Neural cell (in vitro differentiated cells): Measurements from ENCODE around the gene CEP350. TPM values are rescaled to one million over a fixed set of nuclear protein-coding genes. Genes with fewer than 3 reads are reported as not detected.
"Not testable (repeated sequence)": the region's sequence is repeated elsewhere in the genome, so short reads cannot be mapped to it uniquely, and the experiment has no call there.

Source experiments
- H2AFZ ChIP-seq: fragments of 200-600, 300-800 bp; sonication (generic), shearing (Covaris generic); 2 replicates; pipeline ENCODE4 v1.6.0; 2014; ENCODE audit warnings: low read depth, mild to moderate bottlenecking, antibody characterized with exemption, low read length, moderate library complexity
- H3F3A ChIP-seq: fragments of 200-600 bp; shearing (Covaris generic); 2 replicates; pipeline ENCODE4 v1.6.1; 2016; ENCODE audit warnings: mild to moderate bottlenecking, moderate library complexity, mixed read lengths, antibody characterized with exemption, low read length; ENCODE audit not compliant: insufficient read depth, poor library complexity, severe bottlenecking
- H3K27ac ChIP-seq: fragments of 200-600, 300-800 bp; sonication (generic), shearing (Covaris generic); 2 replicates; pipeline ENCODE4 v1.5.1; 2014; ENCODE audit warnings: mild to moderate bottlenecking, low read length, moderate library complexity
- H3K27me3 ChIP-seq: fragments of 300-800, 200-600 bp; sonication (generic), shearing (Covaris generic); 2 replicates; pipeline ENCODE4 v1.6.0; 2014; ENCODE audit warnings: mild to moderate bottlenecking, low read depth, low read length, moderate library complexity; ENCODE audit not compliant: insufficient read depth
- H3K36me3 ChIP-seq: fragments of 300-800, 200-600 bp; sonication (generic), shearing (Covaris generic); 2 replicates; pipeline ENCODE4 v1.5.1; 2014; ENCODE audit warnings: mild to moderate bottlenecking, antibody characterized with exemption, low read length, moderate library complexity; ENCODE audit not compliant: insufficient read depth
- H3K4me2 ChIP-seq: fragments of 300-800, 200-600 bp; sonication (generic), shearing (Covaris generic); 2 replicates; pipeline ENCODE4 v1.6.0; 2014; ENCODE audit warnings: mild to moderate bottlenecking, low read length
- H3K4me3 ChIP-seq: fragments of 300-800, 200-600 bp; sonication (generic), shearing (Covaris generic); 2 replicates; pipeline ENCODE4 v1.5.1; 2014; ENCODE audit warnings: mild to moderate bottlenecking, low read length, moderate library complexity
- H3K79me2 ChIP-seq: fragments of 200-600 bp; shearing (Covaris generic); replicated peaks from 2 replicates; pipeline ENCODE4 v1.6.0; 2014; ENCODE audit warnings: mild to moderate bottlenecking, low read length, moderate library complexity; ENCODE audit not compliant: insufficient read depth
- H3K9ac ChIP-seq: fragments of 300-800, 200-600 bp; sonication (generic), shearing (Covaris generic); 2 replicates; pipeline ENCODE4 v1.6.1; 2016; ENCODE audit warnings: mild to moderate bottlenecking, low read length, mixed read lengths
- H3K9me2 ChIP-seq: fragments of 200-600 bp; shearing (Covaris generic); 2 replicates; pipeline ENCODE4 v1.6.1; 2016; ENCODE audit warnings: mild to moderate bottlenecking, low read length, mixed read lengths; ENCODE audit not compliant: insufficient read depth
- H3K9me3 ChIP-seq: fragments of 200-600, 300-800 bp; sonication (generic), shearing (Covaris generic); 2 replicates; pipeline ENCODE4 v1.6.1; 2016; ENCODE audit warnings: mild to moderate bottlenecking, mixed run types, low read length, moderate library complexity, mixed read lengths
- H4K20me1 ChIP-seq: fragments of 200-600 bp; shearing (Covaris generic); 2 replicates; pipeline ENCODE4 v1.6.1; 2016; ENCODE audit warnings: mild to moderate bottlenecking, mixed run types; ENCODE audit not compliant: insufficient read depth
- CTCF ChIP-seq: fragments of 450-650 bp; IDR thresholded peaks from 2 replicates; pipeline ENCODE4 v1.5.1; 2014; ENCODE audit warnings: antibody characterized with exemption, mild to moderate bottlenecking, moderate library complexity; ENCODE audit not compliant: poor library complexity, severe bottlenecking
- EP300 ChIP-seq: fragments of 450-650 bp; conservative IDR thresholded peaks from 2 replicates; pipeline ENCODE4 v1.6.1; 2014; ENCODE audit warnings: antibody characterized with exemption, mild to moderate bottlenecking, moderate library complexity; ENCODE audit not compliant: poor library complexity, severe bottlenecking
- EZH2 ChIP-seq: fragments of 200-600, 300-800 bp; shearing (Covaris generic), sonication (generic); IDR thresholded peaks from 2 replicates; pipeline ENCODE4 v1.6.1; 2014; ENCODE audit warnings: antibody characterized with exemption, low read length, borderline replicate concordance, mild to moderate bottlenecking; ENCODE audit not compliant: insufficient read depth, poor library complexity, severe bottlenecking
- MXI1 ChIP-seq: fragments of 450-650 bp; conservative IDR thresholded peaks from 2 replicates; pipeline ENCODE4 v1.6.1; 2014; ENCODE audit warnings: antibody characterized with exemption, mild to moderate bottlenecking; ENCODE audit not compliant: poor library complexity, severe bottlenecking
- POLR2AphosphoS5 ChIP-seq: IDR thresholded peaks from 2 replicates; pipeline ENCODE4 v1.6.1; 2012
- REST ChIP-seq: IDR thresholded peaks from 2 replicates; pipeline ENCODE4 v1.6.1; 2012; ENCODE audit warnings: borderline replicate concordance
- TAF1 ChIP-seq: IDR thresholded peaks from 2 replicates; pipeline ENCODE4 v1.6.1; 2012; ENCODE audit warnings: low read depth
- polyA plus RNA-seq: library from polyadenylated mRNA; depleted of rRNA; stranded (reverse); fragments of >200 nt; gene quantifications from 2 replicates; pipeline ENCODE4 v1.2.3, GENCODE V29; 2014

Gene CEP350
- polyA plus RNA-seq, 1 donor from 2014 or later, result 28.1 TPM

DNA sequence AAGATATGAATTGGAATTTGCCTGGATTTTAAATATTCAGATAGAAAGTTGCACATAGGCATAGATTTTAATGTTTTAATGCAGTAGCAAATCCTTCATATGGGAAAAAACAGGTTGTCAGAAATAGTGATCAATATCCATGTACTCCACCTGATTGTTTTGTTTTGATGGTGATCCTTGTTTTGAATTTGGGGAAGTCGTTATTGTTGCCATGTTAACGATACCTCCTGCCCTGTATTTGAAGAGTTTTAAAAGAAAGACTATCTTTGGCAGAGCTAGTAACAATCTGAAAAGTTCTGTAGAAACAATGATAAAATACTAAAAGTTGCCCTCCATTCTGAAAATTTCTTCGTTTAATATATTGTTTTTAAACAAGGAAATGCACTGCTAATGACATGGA, 1.1 kb downstream of the CEP350 start:
- H3K9ac ChIP-seq, result peak overlapping the region; percentile 93
- H4K20me1 ChIP-seq, result no peaks in the 10 kb centered on the region
- TF ChIP-seq EP300, result no peak
- no peak for TF ChIP-seq TAF1
- TF ChIP-seq EZH2, result no peak
- no peak for TF ChIP-seq MXI1
- no peak for TF ChIP-seq REST
- no peak overlapping the region for H2AFZ ChIP-seq
- peaks cover 6% of the 10 kb centered on the region for H3F3A ChIP-seq
- peak overlapping the region; percentile 95 for H3K4me3 ChIP-seq
- H3K27ac ChIP-seq, result no peak overlapping the region
- no peaks in the 10 kb centered on the region for H3K9me2 ChIP-seq
- no peaks in the 10 kb centered on the region for H3K27me3 ChIP-seq
- H3K4me2 ChIP-seq, result peak overlapping the region; percentile 97
- H3K79me2 ChIP-seq, result peaks cover 53% of the 10 kb centered on the region
- H3K36me3 ChIP-seq, result no peaks in the 10 kb centered on the region
- H3K9me3 ChIP-seq, result no peaks in the 10 kb centered on the region

DNA sequence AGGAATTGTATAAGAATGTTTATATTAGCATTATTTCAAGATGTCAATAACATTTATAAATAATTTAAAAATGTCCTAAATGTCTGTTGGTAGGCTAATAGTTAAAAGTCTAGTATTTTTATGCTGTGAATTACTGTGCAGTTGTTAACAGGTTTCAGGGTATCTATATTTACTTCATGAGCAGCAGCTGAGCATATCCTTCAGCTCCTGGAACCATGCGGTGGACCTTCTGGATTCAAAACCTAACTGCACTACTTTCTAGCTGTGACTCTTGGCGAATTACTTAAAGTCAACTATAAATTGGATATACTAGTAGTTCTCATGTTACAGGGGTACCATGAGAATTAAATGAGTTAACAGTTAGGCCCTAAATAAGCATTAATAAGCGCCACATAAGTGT, 3.7 kb downstream of the CEP350 start:
- no peak overlapping the region for H2AFZ ChIP-seq
- no peaks in the 10 kb centered on the region for H3K27me3 ChIP-seq
- no peak overlapping the region for H3K27ac ChIP-seq
- H4K20me1 ChIP-seq, result no peaks in the 10 kb centered on the region
- no peak overlapping the region for H3K9ac ChIP-seq
- H3F3A ChIP-seq, result peaks cover 5% of the 10 kb centered on the region
- no peak overlapping the region for H3K4me3 ChIP-seq
- peaks cover 76% of the 10 kb centered on the region for H3K79me2 ChIP-seq
- no peaks in the 10 kb centered on the region for H3K36me3 ChIP-seq
- H3K4me2 ChIP-seq, result no peak overlapping the region
- H3K9me2 ChIP-seq, result no peaks in the 10 kb centered on the region
- no peaks in the 10 kb centered on the region for H3K9me3 ChIP-seq
- TF ChIP-seq EP300, result no peak
- no peak for TF ChIP-seq EZH2

GRCh38 chr1:179962168-179962567, 7.6 kb downstream of the CEP350 start:
- H3K27me3 ChIP-seq, H3K4me3 ChIP-seq, H3K4me2 ChIP-seq, H3K9me2 ChIP-seq, H3K27ac ChIP-seq, H3K9ac ChIP-seq, H4K20me1 ChIP-seq, H2AFZ ChIP-seq, H3F3A ChIP-seq, H3K36me3 ChIP-seq, H3K9me3 ChIP-seq: not testable (repeated sequence)
- peaks cover 89% of the 10 kb centered on the region for H3K79me2 ChIP-seq

DNA sequence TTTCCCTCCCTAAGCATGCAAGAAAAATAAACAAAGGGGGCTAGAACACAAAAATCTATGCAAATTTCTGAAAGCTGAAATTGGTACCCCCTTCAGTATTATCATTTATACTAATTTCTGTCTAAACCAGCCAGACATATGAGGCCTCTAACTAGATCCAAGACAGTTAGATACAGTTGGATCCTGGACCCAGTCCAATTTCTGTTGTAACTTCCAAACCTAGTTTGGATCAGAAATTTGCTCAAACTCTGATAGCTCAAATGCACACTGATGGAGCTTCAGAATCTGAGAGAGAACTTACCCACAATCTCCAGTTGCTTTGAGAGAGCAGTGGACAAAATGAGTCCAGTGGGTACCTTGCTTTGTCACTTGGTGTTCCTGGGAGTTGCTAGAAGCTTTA, 11.9 kb downstream of the CEP350 start:
- Histone ChIP-seq H3K9me3 (no peaks in the 10 kb centered on the region), H3K27ac (no peak overlapping the region), H3K4me3 (no peak overlapping the region), H3K27me3 (no peaks in the 10 kb centered on the region), H4K20me1 (no peaks in the 10 kb centered on the region), H3K36me3 (no peaks in the 10 kb centered on the region), H3K79me2 (peaks cover 78% of the 10 kb centered on the region), H3K4me2 (no peak overlapping the region), H3F3A (no peaks in the 10 kb centered on the region), H3K9ac (no peak overlapping the region), H2AFZ (no peak overlapping the region), H3K9me2 (no peaks in the 10 kb centered on the region)
- no peak for TF ChIP-seq CTCF
- TF ChIP-seq POLR2AphosphoS5, result no peak
